Kidney (tissue), 14 donors: Measurements from ENCODE around the gene PLG. TPM values are rescaled to one million over a fixed set of nuclear protein-coding genes. Genes with fewer than 3 reads are reported as not detected.
"Not testable (repeated sequence)": the region's sequence is repeated elsewhere in the genome, so short reads cannot be mapped to it uniquely, and the experiment has no call there.

Source experiments
- DNase-seq, 5 donors: peaks; one replicate each; pipeline ENCODE4 v3.0.0-alpha.2; 2013 to 2020
- FAIRE-seq: peaks from 2 replicates; lab custom pipeline; 2012; peaks lifted over from hg19 to GRCh38; lab: Jason Lieb, UNC
- H3K27ac ChIP-seq, 2 donors: one replicate each; pipeline ENCODE4 v1.7.0; 2013; ENCODE audit warnings: low read depth in 2 of 2, low read length in 2 of 2, inconsistent platforms in 1 of 2
- H3K27me3 ChIP-seq: one replicate; pipeline ENCODE4 v1.7.1; 2013; ENCODE audit warnings: low read length, inconsistent platforms; ENCODE audit not compliant: control insufficient read depth, insufficient read depth
- H3K36me3 ChIP-seq, 3 donors: one replicate each; pipeline versions ENCODE4 v1.7.0 to v1.7.1; 2013; ENCODE audit warnings: low read length in 3 of 3, control low read depth in 1 of 3, inconsistent platforms in 1 of 3; ENCODE audit not compliant: insufficient read depth in 3 of 3, control insufficient read depth in 2 of 3
- H3K4me1 ChIP-seq, 3 donors: one replicate each; pipeline versions ENCODE4 v1.7.0 to v1.7.1; 2013; ENCODE audit warnings: low read length in 3 of 3, inconsistent platforms in 1 of 3, low read depth in 1 of 3; ENCODE audit not compliant: control insufficient read depth in 2 of 3, insufficient read depth in 2 of 3
- H3K4me3 ChIP-seq, 3 donors: one replicate each; pipeline versions ENCODE4 v1.7.0 to v1.8.1; 2013; ENCODE audit warnings: low read length in 3 of 3, control low read depth in 1 of 3, inconsistent platforms in 1 of 3
- H3K9ac ChIP-seq, 3 donors: one replicate each; pipeline versions ENCODE4 v1.7.0 to v1.7.1; 2013; ENCODE audit warnings: low read length in 3 of 3, control low read depth in 1 of 3, inconsistent platforms in 1 of 3
- H3K9me3 ChIP-seq, 3 donors: one replicate each; pipeline versions ENCODE4 v1.7.0 to v1.7.1; 2013; ENCODE audit warnings: low read length in 3 of 3, control low read depth in 1 of 3, inconsistent platforms in 1 of 3; ENCODE audit not compliant: control insufficient read depth in 2 of 3, insufficient read depth in 1 of 3
- intact Hi-C: fragments of 100-400 bp; cut with DNase I; formaldehyde crosslinking; loops from one replicate; pipeline ENCODE4 v1.11.1; 2022
- polyA plus RNA-seq: library from polyadenylated mRNA; stranded (reverse); fragments of 350-450 nt; fragmentation: Illumina TruSeq; extraction: RNeasy Lipid Tissue Mini Kit (QIAGEN cat#74804); gene quantifications from one replicate; pipeline ENCODE4 v1.2.3, GENCODE V29; 2014; ENCODE audit warnings: low read depth, low replicate concordance; ENCODE audit not compliant: insufficient read depth
- total RNA-seq: library from RNA; stranded (reverse); fragmentation: NEBNext Ultra II Directional; extraction: Animal tissue kit (Norgen Biotek cat#: 25700); gene quantifications from one replicate; pipeline ENCODE4 v1.2.1, GENCODE V29; 2021
- TF ChIP-seq, protein P1 (sequence below): IDR thresholded peaks from 3 replicates; pipeline ENCODE4 v1.5.1; 2012; ENCODE audit warnings: mild to moderate bottlenecking, moderate library complexity, borderline replicate concordance; ENCODE audit not compliant: insufficient read depth; ENCODE audit errors: extremely low read depth
- donor health status: control.
- donor health status: control.
- donor health status: control.
- donor health status: control.
- donor health status: control.
- donor health status: DM: yes; HTN: yes; CAD: no.
- donor health status: Normal renal cell carcinoma (clear cell type).

PLG gene
- total and polyA plus RNA-seq, 2 donors from 2014 or later = 2.4 to 211 TPM

DNA sequence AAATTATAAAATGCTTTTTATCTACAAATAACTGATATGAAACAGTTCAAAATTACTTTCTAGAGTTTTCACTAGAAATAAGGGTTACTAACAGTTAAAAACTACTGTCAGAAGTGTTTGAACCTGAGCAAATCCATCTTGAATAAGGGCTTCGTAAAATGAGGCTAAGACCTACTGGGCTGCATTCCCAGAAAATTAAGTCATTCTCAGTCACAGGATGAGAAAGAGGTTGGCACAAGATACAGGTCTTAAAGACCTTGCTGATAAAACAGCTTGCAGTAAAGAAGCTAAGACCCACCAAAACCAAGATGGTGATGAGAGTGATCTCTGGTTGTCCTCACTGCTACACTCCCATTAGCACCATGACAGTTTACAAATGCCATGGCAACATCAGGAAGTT, 93.7 kb downstream of the PLG start:
- H3K27me3 ChIP-seq = no peaks in the 10 kb centered on the region
- intact Hi-C loops = no loop called here
- no peak overlapping the region for H3K9ac ChIP-seq
- FAIRE-seq (no peak), DNase-seq (no peak)
- H3K36me3 ChIP-seq = no peaks in the 10 kb centered on the region
- peaks cover 0 to 9% (median 2%) of the 10 kb centered on the region in 3 donors for H3K9me3 ChIP-seq
- H3K4me1 ChIP-seq = no peaks in the 10 kb centered on the region
- H3K4me3 ChIP-seq = no peak overlapping the region
- H3K27ac ChIP-seq = no peak overlapping the region
- TF ChIP-seq, protein P1, sequence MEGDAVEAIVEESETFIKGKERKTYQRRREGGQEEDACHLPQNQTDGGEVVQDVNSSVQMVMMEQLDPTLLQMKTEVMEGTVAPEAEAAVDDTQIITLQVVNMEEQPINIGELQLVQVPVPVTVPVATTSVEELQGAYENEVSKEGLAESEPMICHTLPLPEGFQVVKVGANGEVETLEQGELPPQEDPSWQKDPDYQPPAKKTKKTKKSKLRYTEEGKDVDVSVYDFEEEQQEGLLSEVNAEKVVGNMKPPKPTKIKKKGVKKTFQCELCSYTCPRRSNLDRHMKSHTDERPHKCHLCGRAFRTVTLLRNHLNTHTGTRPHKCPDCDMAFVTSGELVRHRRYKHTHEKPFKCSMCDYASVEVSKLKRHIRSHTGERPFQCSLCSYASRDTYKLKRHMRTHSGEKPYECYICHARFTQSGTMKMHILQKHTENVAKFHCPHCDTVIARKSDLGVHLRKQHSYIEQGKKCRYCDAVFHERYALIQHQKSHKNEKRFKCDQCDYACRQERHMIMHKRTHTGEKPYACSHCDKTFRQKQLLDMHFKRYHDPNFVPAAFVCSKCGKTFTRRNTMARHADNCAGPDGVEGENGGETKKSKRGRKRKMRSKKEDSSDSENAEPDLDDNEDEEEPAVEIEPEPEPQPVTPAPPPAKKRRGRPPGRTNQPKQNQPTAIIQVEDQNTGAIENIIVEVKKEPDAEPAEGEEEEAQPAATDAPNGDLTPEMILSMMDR = no peak

DNA sequence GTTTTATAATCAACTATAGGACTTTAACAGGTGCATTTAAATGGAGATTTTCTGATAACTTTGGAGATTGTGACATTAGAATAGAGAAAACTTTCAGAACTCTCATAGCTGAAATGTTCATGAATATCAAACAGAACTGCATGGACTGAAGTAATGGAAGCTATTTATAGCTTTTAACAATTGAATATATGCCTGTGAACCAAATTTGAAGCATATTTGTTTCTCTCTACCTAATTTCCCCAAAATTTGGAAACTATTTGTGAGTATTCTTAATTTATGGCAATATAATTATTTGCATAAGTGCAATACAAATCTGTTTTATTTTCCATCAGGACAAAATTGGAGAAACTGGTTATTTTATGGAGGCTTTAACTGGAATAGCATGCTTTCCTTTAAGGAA, 96.6 kb downstream of the PLG start:
- TF ChIP-seq, protein P1 = no peak
- no peak overlapping the region for H3K27ac ChIP-seq
- H3K27me3 ChIP-seq = no peaks in the 10 kb centered on the region
- intact Hi-C loops = no loop called here
- FAIRE-seq (no peak), DNase-seq (no peak)
- no peak overlapping the region for H3K4me3 ChIP-seq
- no peak overlapping the region for H3K9ac ChIP-seq
- no peaks in the 10 kb centered on the region for H3K4me1 ChIP-seq
- peaks cover 0 to 9% (median 2%) of the 10 kb centered on the region in 3 donors for H3K9me3 ChIP-seq
- no peaks in the 10 kb centered on the region for H3K36me3 ChIP-seq

DNA sequence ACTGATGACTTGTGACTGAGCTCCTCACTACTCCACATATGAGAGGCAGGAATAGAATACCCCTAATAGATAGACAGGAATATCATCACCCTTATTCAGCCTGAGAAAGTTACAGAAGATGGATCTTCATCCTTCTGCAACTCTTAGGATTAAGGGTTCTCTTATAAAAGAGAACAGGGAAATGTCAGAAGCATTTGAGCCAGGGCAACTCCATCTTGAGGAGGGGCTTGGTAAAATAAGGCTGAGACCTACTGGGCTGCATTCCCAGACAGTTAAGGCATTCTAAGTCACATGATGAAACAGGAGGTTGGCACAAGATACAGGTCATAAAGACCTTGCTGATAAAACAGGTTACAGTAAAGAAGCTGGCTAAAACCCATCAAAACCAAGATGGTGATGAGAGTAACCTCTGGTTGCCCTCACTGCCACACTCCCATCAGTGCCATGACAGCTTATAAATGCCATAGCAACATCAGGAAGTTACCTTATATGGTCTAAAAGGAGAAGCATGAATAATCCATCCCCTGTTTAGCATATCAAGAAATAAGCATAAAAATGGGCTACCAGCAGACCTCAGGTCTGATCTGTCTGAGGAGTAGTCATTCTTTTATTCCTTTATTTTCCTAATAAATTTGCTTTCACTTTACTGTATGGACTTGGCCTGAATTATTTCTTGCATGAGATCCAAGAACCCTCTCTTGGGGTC, 97.9 kb downstream of the PLG start:
- H3K4me1 ChIP-seq = no peaks in the 10 kb centered on the region
- TF ChIP-seq, protein P1 = no peak
- H3K9me3 ChIP-seq = peaks cover 0 to 9% (median 2%) of the 10 kb centered on the region in 3 donors
- H3K27me3 ChIP-seq = no peaks in the 10 kb centered on the region
- intact Hi-C loops = no loop called here
- no peak overlapping the region for H3K27ac ChIP-seq
- H3K36me3 ChIP-seq = no peaks in the 10 kb centered on the region
- H3K4me3 ChIP-seq = no peak overlapping the region
- no peak for DNase-seq
- no peak overlapping the region for H3K9ac ChIP-seq
- FAIRE-seq = no peak

DNA sequence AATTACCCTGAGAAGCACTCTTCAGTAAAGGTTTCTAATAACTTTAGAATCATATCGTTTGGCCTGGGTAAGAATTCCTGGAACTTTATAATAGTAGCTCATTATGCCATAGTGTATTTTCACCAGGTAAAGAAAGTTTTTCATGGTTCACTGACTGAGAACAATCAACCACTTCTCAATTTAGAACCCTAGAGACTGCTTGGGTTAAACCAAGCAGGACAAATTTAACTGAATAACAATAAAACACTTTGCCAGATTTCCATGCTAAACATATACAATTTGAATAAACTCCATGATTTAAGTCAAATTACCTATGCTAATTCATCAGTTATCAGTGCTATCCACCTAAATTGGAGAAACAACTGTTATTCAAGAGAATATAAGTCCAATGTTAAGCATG, 99.4 kb downstream of the PLG start:
- no peak overlapping the region for H3K9ac ChIP-seq
- no peak overlapping the region for H3K4me3 ChIP-seq
- intact Hi-C loops = no loop called here
- no peaks in the 10 kb centered on the region for H3K4me1 ChIP-seq
- no peaks in the 10 kb centered on the region for H3K36me3 ChIP-seq
- H3K9me3 ChIP-seq = peaks cover 0 to 9% (median 2%) of the 10 kb centered on the region in 3 donors
- no peak overlapping the region for H3K27ac ChIP-seq
- H3K27me3 ChIP-seq = no peaks in the 10 kb centered on the region
- TF ChIP-seq, protein P1 = no peak
- FAIRE-seq = no peak
- DNase-seq = peak in 2 of 5 donors; percentile 7 to 35

DNA sequence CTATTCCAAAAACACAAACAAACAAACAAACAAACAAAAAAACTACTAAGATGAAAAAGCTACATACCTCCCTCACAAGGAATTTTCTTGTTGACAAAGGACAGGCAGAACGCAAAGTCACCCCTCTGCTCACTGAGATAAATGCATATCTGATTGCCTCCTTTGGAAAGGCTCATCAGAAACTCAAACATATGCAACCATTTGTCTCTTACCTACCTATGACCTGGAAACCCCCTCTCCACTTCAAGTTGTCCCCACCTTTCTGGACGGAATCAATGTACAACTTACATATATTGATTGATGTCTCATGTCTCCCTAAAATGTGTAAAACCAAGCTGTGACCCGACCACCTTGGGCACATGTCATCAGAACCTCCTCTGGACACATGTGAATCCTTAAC, 100.0 kb downstream of the PLG start:
- not testable (repeated sequence) for H3K36me3 ChIP-seq, FAIRE-seq

More for the DNA sequence above, 100.0 kb downstream of the PLG start:
- H3K4me1 ChIP-seq, H3K27me3 ChIP-seq, DNase-seq, H3K4me3 ChIP-seq, H3K9me3 ChIP-seq, intact Hi-C loops, H3K27ac ChIP-seq, H3K9ac ChIP-seq: not testable (repeated sequence)
